C4-2B (cell line): ENCODE measurements around the gene TOMM20.

Experiments
- CTCF ChIP-seq: fragments of 450-650 bp; conservative IDR thresholded peaks from 2 replicates; pipeline ENCODE4 v1.5.1; 2017; ENCODE audit warnings: mild to moderate bottlenecking
- ZFX ChIP-seq: fragments of 450-650 bp; IDR thresholded peaks from 2 replicates; pipeline ENCODE4 v1.6.1; 2017

- TF ChIP-seq CTCF (no peak), ZFX (no peak)
Measured at GRCh38 chr1:235136111-235136510, 7.5 kb upstream of the TOMM20 start.
